HepG2 (cell line): ENCODE results near the gene FGF18. TPM values are rescaled to one million over a fixed set of nuclear protein-coding genes. Genes with fewer than 3 reads are reported as not detected.

Experiments
- ATAC-seq: fragments of 200-7000 bp; cut with Tn5 transposase; 3 replicates; pipeline ENCODE4 v1.9.1; 2020; ENCODE audit warnings: mild to moderate bottlenecking, moderate library complexity
- BruUV-seq: library from RNA; stranded (reverse); fragments of 400-500 nt; replicated peaks from 2 replicates; lab custom pipeline; 2021; lab: Mats Ljungman, UMichigan
- CTCF ChIA-PET: fragments of 300-600 bp; formaldehyde crosslinking; extraction: SDS; loops from one replicate; lab custom pipeline; 2021; ENCODE audit warnings: low total read pairs, inconsistent platforms, low intra/inter-chr PET ratio; lab: Yijun Ruan, JAX
- POLR2A ChIA-PET: fragments of 350-600 bp; sonication (Branson Sonifier 250); formaldehyde crosslinking; loops from one replicate; lab custom pipeline; 2020; ENCODE audit warnings: antibody characterized with exemption, inconsistent platforms; lab: Yijun Ruan, JAX
- DNase-seq: peaks from one replicate; pipeline ENCODE4 v3.0.0-alpha.2; 2015; ENCODE audit warnings: low spot score
- FAIRE-seq: peaks from 3 replicates; lab custom pipeline; 2011; peaks lifted over from hg19 to GRCh38; lab: Jason Lieb, UNC
- H2AFZ ChIP-seq: one replicate; pipeline ENCODE4 v1.6.1; 2011; ENCODE audit warnings: low read length, inconsistent platforms
- H3K27ac ChIP-seq: fragments of 300-600 bp; 3 replicates; pipeline ENCODE4 v1.8.0; 2011; ENCODE audit warnings: mixed run types, mild to moderate bottlenecking, mixed read lengths, low read length, inconsistent platforms; ENCODE audit not compliant: insufficient read depth; ENCODE audit errors: extremely low read length
- H3K27me3 ChIP-seq, 2 experiments: fragments of 200-600 bp in 1 of 2; 2 replicates in 1 of 2; 3 replicates in 1 of 2; pipeline versions ENCODE4 v1.6.0 to v1.8.0; 2011; ENCODE audit warnings: low read length in 2 of 2, mild to moderate bottlenecking in 2 of 2, moderate library complexity in 2 of 2, inconsistent platforms in 1 of 2; ENCODE audit not compliant: insufficient read depth in 2 of 2, control insufficient read depth in 1 of 2
- H3K36me3 ChIP-seq, 2 experiments: fragments of 200-600 bp in 1 of 2; replicated peaks in 1 of 2; 2 replicates in 1 of 2; 3 replicates in 1 of 2; pipeline versions ENCODE4 v1.5.1 to v1.8.0; 2011; ENCODE audit warnings: low read length in 2 of 2, inconsistent platforms in 1 of 2; ENCODE audit not compliant: insufficient read depth in 2 of 2, control insufficient read depth in 1 of 2
- H3K4me1 ChIP-seq: 2 replicates; pipeline ENCODE4 v1.5.1; 2012; ENCODE audit warnings: low read length, inconsistent platforms; ENCODE audit not compliant: insufficient read depth
- H3K4me2 ChIP-seq: 2 replicates; pipeline ENCODE4 v1.6.0; 2011; ENCODE audit warnings: low read depth, low read length, inconsistent platforms
- H3K4me3 ChIP-seq, 3 experiments: fragments of 200-600 bp in 1 of 3; sonication (generic), shearing (Covaris generic) in 1 of 3; replicated peaks in 1 of 3; 2 replicates each; pipeline ENCODE4 v1.5.1; 2011 to 2016; ENCODE audit warnings: low read length in 3 of 3, inconsistent platforms in 2 of 3, low read depth in 2 of 3, mild to moderate bottlenecking in 2 of 3, control low read depth in 1 of 3, mixed read lengths in 1 of 3; ENCODE audit not compliant: insufficient read depth in 1 of 3
- H3K79me2 ChIP-seq: one replicate; pipeline ENCODE4 v1.6.1; 2011; ENCODE audit warnings: low read length, inconsistent platforms; ENCODE audit not compliant: insufficient read depth
- H3K9ac ChIP-seq: 2 replicates; pipeline ENCODE4 v1.6.0; 2011; ENCODE audit warnings: mild to moderate bottlenecking, low read depth, low read length, inconsistent platforms; ENCODE audit not compliant: insufficient read depth
- H3K9me3 ChIP-seq: 2 replicates; pipeline ENCODE4 v1.5.1; 2012; ENCODE audit warnings: mild to moderate bottlenecking, low read length
- H4K20me1 ChIP-seq: 2 replicates; pipeline ENCODE4 v1.6.0; 2011; ENCODE audit warnings: inconsistent platforms, mild to moderate bottlenecking, low read length, moderate library complexity; ENCODE audit not compliant: insufficient read depth
- CHCHD3 ChIP-seq: sonication (generic); formaldehyde crosslinking; IDR thresholded peaks from 2 replicates; pipeline ENCODE4 v1.8.0; 2022; ENCODE audit warnings: mild to moderate bottlenecking, missing genetic modification reagents, moderate library complexity
- KDM2A ChIP-seq: sonication (generic); formaldehyde crosslinking; IDR thresholded peaks from 2 replicates; pipeline ENCODE4 v1.4.0; 2020; ENCODE audit warnings: low read depth, missing genetic modification reagents, borderline replicate concordance
- TMF1 ChIP-seq: sonication (generic); formaldehyde crosslinking; IDR thresholded peaks from 2 replicates; pipeline ENCODE4 v1.8.1; 2022; ENCODE audit warnings: low read depth, missing genetic modification reagents
- ZBTB44 ChIP-seq: sonication (generic); formaldehyde crosslinking; IDR thresholded peaks from 2 replicates; pipeline ENCODE4 v1.4.0; 2020; ENCODE audit warnings: missing genetic modification reagents
- ZNF205 ChIP-seq: IDR thresholded peaks from 2 replicates; pipeline ENCODE4 v1.6.1; 2018; ENCODE audit warnings: missing biosample characterization, missing genetic modification reagents
- ZNF251 ChIP-seq: sonication (generic); formaldehyde crosslinking; IDR thresholded peaks from 2 replicates; pipeline ENCODE4 v1.9.0; 2021; ENCODE audit warnings: mild to moderate bottlenecking, missing genetic modification reagents
- WGBS: methylation state at CpG from one replicate; pipeline ENCODE4 v1.1.6; 2017; ENCODE audit warnings: low lambda C conversion rate; 5-methylcytosine and 5-hydroxymethylcytosine counted together
- in situ Hi-C: cut with HindIII; loops from 2 replicates; pipeline ENCODE4 v1.10.0; 2017; ENCODE audit warnings: low pct_unique_long_range_greater_than_20kb; ENCODE audit not compliant: extremely low pct_ligation_motif_present
- intact Hi-C: fragments of 100-400 bp; cut with micrococcal nuclease; formaldehyde crosslinking; loops from one replicate; pipeline ENCODE4 v1.10.0; 2022; ENCODE audit not compliant: unreplicated experiment
- polyA plus RNA-seq, 8 experiments: library from polyadenylated mRNA; depleted of rRNA in 3 of 8; stranded (reverse) in 7 of 8; unstranded in 1 of 8; fragments of >200 nt; fragmentation: Illumina TruSeq in 4 of 8; extraction: Trizol in 4 of 8; gene quantifications; 2 replicates each; pipeline versions ENCODE4 v1.2.1 to v1.2.3, GENCODE V29; 2011 to 2016; ENCODE audit warnings: low read depth in 4 of 8, missing spikeins in 1 of 8, mixed read lengths in 1 of 8; ENCODE audit not compliant: insufficient read depth in 1 of 8
- total RNA-seq, 5 experiments: library from RNA; depleted of rRNA; stranded (reverse); fragments of >200 nt; fragmentation: Illumina TruSeq; extraction: Trizol; gene quantifications; 2 replicates each; pipeline ENCODE4 v1.2.3, GENCODE V29; 2016; ENCODE audit warnings: low read depth in 1 of 5

FGF18 gene
- total and polyA plus RNA-seq, 2 of the 13 experiments (the other 11 are each of a cell fraction or from before 2014, with no cell fraction given): not detected

DNA sequence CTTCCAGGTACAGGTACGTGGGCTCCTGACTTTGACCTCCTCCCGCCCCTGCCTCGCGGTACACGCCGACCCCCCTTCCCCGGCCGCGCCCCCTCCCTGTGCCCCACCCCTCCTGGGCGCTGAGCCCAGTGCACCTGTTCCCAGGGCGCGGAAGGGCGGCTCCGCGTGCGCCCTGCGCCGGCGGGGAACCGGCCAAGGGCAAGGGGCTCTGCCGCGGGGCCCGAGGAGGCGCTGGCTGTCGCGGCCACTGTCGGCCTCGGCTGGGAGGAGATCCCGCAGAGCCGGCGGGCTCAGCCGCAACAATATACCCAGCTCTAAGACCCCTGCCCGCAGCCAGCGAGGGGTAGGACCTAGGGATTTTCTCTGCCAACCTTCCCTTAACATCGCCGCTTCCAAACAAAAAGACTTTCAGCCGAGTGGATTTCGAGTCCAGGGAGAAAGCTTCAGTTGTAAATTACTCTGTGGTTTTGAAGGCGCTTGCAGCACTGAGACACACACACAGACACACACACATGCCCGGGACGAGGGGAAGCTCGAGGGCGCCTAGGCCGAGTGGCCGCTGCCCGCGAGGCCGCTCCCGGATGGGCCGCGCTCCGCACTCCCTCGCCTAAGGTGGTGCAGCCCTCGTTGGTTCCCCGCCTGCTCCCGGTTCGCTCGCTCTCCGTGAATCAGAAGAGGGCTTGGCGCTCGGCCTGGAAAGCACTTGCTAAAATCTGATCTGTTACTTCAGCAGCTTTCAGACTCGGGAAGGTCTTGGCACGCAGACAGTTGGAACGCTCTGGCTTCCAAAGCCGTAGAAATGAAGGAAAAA, 1.2 kb downstream of the FGF18 start:
- no peak for TF ChIP-seq KDM2A
- TF ChIP-seq CHCHD3 (CRISPR knock-in tag): no peak
- no peak for TF ChIP-seq ZBTB44 (CRISPR knock-in tag)
- TF ChIP-seq TMF1 (CRISPR knock-in tag): no peak
- no peak for TF ChIP-seq ZNF205
- TF ChIP-seq ZNF251 (CRISPR knock-in tag): no peak
- intact Hi-C loops (loop anchor here (1.0 kb wide), 1 partner anchor 487 kb away; no protein-coding TSS in a partner anchor), in situ Hi-C loops (loop anchor here (10.0 kb wide), 1 partner anchor 174 kb away; no protein-coding TSS in a partner anchor)
- Histone ChIP-seq H3K9me3 (no peaks in the 10 kb centered on the region), H3K4me3 (peak overlapping the region; percentile 34 to 69 (median 39); a peak in 3 of 6 replicates), H3K27me3 (peaks cover 0 to 23% of the 10 kb centered on the region in 2 experiments; a peak in 4 of 5 replicates), H2AFZ (no peak overlapping the region), H3K79me2 (no peaks in the 10 kb centered on the region), H3K9ac (no peak overlapping the region), H3K36me3 (no peaks in the 10 kb centered on the region), H3K4me1 (peaks cover 11% of the 10 kb centered on the region), H3K4me2 (peak overlapping the region; percentile 69), H3K27ac (no peak overlapping the region), H4K20me1 (peaks cover 16% of the 10 kb centered on the region)
- FAIRE-seq: no peak
- BruUV-seq: no TSS peak
- CTCF ChIA-PET: no interaction called here
- WGBS: 49% methylated on average over 20 of the region's 65 CpGs
- DNase-seq: no peak
- POLR2A ChIA-PET: no interaction called here
- ATAC-seq: no peak
